Left lobe of liver (tissue), 1 donor: ENCODE results near the gene PCDHA2. TPM values are rescaled to one million over a fixed set of nuclear protein-coding genes. Genes with fewer than 3 reads are reported as not detected.

Source experiments
- total RNA-seq: library from RNA; stranded (reverse); gene quantifications from one replicate; pipeline ENCODE4 v1.2.1, GENCODE V29; 2021
- donor health status: DM: no; HTN: yes; CAD: no.

PCDHA2 gene
- total RNA-seq, 1 donor from 2014 or later = not detected

Other genes with a start within 250 kb of the PCDHA2 start
- gene EIF4EBP3, start 247.2 kb upstream of the PCDHA2 start, total RNA-seq = 11.3 TPM
- 19.5 TPM for gene SRA1, start 237.4 kb upstream of the PCDHA2 start, total RNA-seq
- gene APBB3, start 230.3 kb upstream of the PCDHA2 start, total RNA-seq = 14.1 TPM
- gene SLC35A4, start 230.0 kb upstream of the PCDHA2 start, total RNA-seq = 32.0 TPM
- gene CD14, start 161.7 kb upstream of the PCDHA2 start, total RNA-seq = 211 TPM
- gene TMCO6, start 155.4 kb upstream of the PCDHA2 start, total RNA-seq = 15.6 TPM
- 50.5 TPM for gene NDUFA2, start 147.2 kb upstream of the PCDHA2 start, total RNA-seq
- gene IK, start 147.0 kb upstream of the PCDHA2 start, total RNA-seq = 25.4 TPM
- 17.8 TPM for gene WDR55, start 129.9 kb upstream of the PCDHA2 start, total RNA-seq
- 1.8 TPM for gene DND1, start 121.3 kb upstream of the PCDHA2 start, total RNA-seq
- gene HARS1, start 103.5 kb upstream of the PCDHA2 start, total RNA-seq = 48.9 TPM
- gene HARS2, start 103.4 kb upstream of the PCDHA2 start, total RNA-seq = 12.4 TPM
- 18.0 TPM for gene ZMAT2, start 94.4 kb upstream of the PCDHA2 start, total RNA-seq
- gene PCDHA1, start 8.7 kb upstream of the PCDHA2 start, total RNA-seq = not detected
- 0.05 TPM for gene PCDHA3, start 6.2 kb downstream of the PCDHA2 start, total RNA-seq
- 0.05 TPM for gene PCDHA4, start 12.2 kb downstream of the PCDHA2 start, total RNA-seq
- not detected for gene PCDHA5, start 26.8 kb downstream of the PCDHA2 start, total RNA-seq
- gene PCDHA6, start 33.1 kb downstream of the PCDHA2 start, total RNA-seq = not detected
- not detected for gene PCDHA7, start 39.4 kb downstream of the PCDHA2 start, total RNA-seq
- not detected for gene PCDHA8, start 46.3 kb downstream of the PCDHA2 start, total RNA-seq
- gene PCDHA9, start 53.5 kb downstream of the PCDHA2 start, total RNA-seq = not detected
- gene PCDHA10, start 61.0 kb downstream of the PCDHA2 start, total RNA-seq = not detected
- gene PCDHA11, start 74.1 kb downstream of the PCDHA2 start, total RNA-seq = 0.23 TPM
- 0.08 TPM for gene PCDHA12, start 80.5 kb downstream of the PCDHA2 start, total RNA-seq
- gene PCDHA13, start 87.3 kb downstream of the PCDHA2 start, total RNA-seq = 0.28 TPM
- gene PCDHAC1, start 131.4 kb downstream of the PCDHA2 start, total RNA-seq = 0.28 TPM
- 0.86 TPM for gene PCDHAC2, start 171.6 kb downstream of the PCDHA2 start, total RNA-seq